Endothelial cell of umbilical vein (primary cell): Measurements from ENCODE around the gene SENP5. TPM values are rescaled to one million over a fixed set of nuclear protein-coding genes. Genes with fewer than 3 reads are reported as not detected.

Source experiments
- BruUV-seq: library from RNA; stranded (reverse); fragments of 400-500 nt; replicated peaks from 2 replicates; lab custom pipeline; 2021; lab: Mats Ljungman, UMichigan
- CTCF ChIA-PET: fragments of 300-600, 350-600 bp; sonication (Branson Sonifier 250); formaldehyde crosslinking; loops from one replicate; lab custom pipeline; 2021; ENCODE audit warnings: antibody characterized with exemption, inconsistent platforms; lab: Charles Lee
- POLR2A ChIA-PET: fragments of 300-600, 350-600 bp; sonication (Branson Sonifier 250); formaldehyde crosslinking; loops from one replicate; lab custom pipeline; 2021; ENCODE audit warnings: antibody characterized with exemption, inconsistent platforms; lab: Charles Lee
- DNase-seq: peaks from one replicate; pipeline ENCODE4 v3.0.0-alpha.2; 2011; ENCODE audit warnings: low read depth, low spot score
- FAIRE-seq: peaks from 2 replicates; lab custom pipeline; 2011; peaks lifted over from hg19 to GRCh38; lab: Jason Lieb, UNC
- H2AFZ ChIP-seq: 2 replicates; pipeline ENCODE4 v1.6.0; 2012; ENCODE audit warnings: low read depth, low read length, control low read depth, inconsistent platforms
- H3K27ac ChIP-seq: 2 replicates; pipeline ENCODE4 v1.5.1; 2011; ENCODE audit warnings: low read depth, mild to moderate bottlenecking, control low read depth, low read length, moderate library complexity; ENCODE audit not compliant: insufficient read depth
- H3K27me3 ChIP-seq, 2 experiments: 2 replicates each; pipeline versions ENCODE4 v1.6.0 to v1.6.1; 2011; ENCODE audit warnings: low read length in 2 of 2, mixed read lengths in 1 of 2; ENCODE audit not compliant: control insufficient read depth in 2 of 2, insufficient read depth in 2 of 2
- H3K36me3 ChIP-seq, 2 experiments: 2 replicates in 1 of 2; 3 replicates in 1 of 2; pipeline ENCODE4 v1.5.1; 2011; ENCODE audit warnings: low read length in 2 of 2, mild to moderate bottlenecking in 1 of 2, moderate library complexity in 1 of 2; ENCODE audit not compliant: control insufficient read depth in 2 of 2, insufficient read depth in 2 of 2; ENCODE audit errors: extremely low read depth in 1 of 2
- H3K4me1 ChIP-seq: 3 replicates; pipeline ENCODE4 v1.5.1; 2011; ENCODE audit warnings: mild to moderate bottlenecking, low read length; ENCODE audit not compliant: control insufficient read depth, insufficient read depth; ENCODE audit errors: extremely low read depth
- H3K4me2 ChIP-seq: 2 replicates; pipeline ENCODE4 v1.6.1; 2011; ENCODE audit warnings: low read length, control low read depth, mixed read lengths; ENCODE audit not compliant: insufficient read depth
- H3K4me3 ChIP-seq, 3 experiments: fragments of 200-600 bp in 1 of 3; sonication (generic), shearing (Covaris generic) in 1 of 3; replicated peaks in 1 of 3; 2 replicates each; pipeline ENCODE4 v1.5.1; 2011 to 2016; ENCODE audit warnings: control low read depth in 3 of 3, low read length in 3 of 3, mild to moderate bottlenecking in 2 of 3, inconsistent platforms in 1 of 3, low read depth in 1 of 3, moderate library complexity in 1 of 3; ENCODE audit not compliant: insufficient read depth in 1 of 3
- H3K79me2 ChIP-seq: 2 replicates; pipeline ENCODE4 v1.6.0; 2012; ENCODE audit warnings: low read length, inconsistent platforms; ENCODE audit not compliant: control insufficient read depth, insufficient read depth
- H3K9ac ChIP-seq: replicated peaks from 2 replicates; pipeline ENCODE3; 2011; ENCODE audit warnings: low read length, control low read depth; ENCODE audit not compliant: insufficient read depth; ENCODE audit errors: extremely low read depth
- H3K9me1 ChIP-seq: replicated peaks from 3 replicates; pipeline ENCODE4 v1.6.0; 2011; ENCODE audit warnings: mild to moderate bottlenecking, low read length; ENCODE audit not compliant: control insufficient read depth, insufficient read depth; ENCODE audit errors: extremely low read depth
- H3K9me3 ChIP-seq: replicated peaks from 2 replicates; pipeline ENCODE4 v1.5.1; 2012; ENCODE audit warnings: low read length, inconsistent platforms; ENCODE audit not compliant: control insufficient read depth, insufficient read depth
- H4K20me1 ChIP-seq: replicated peaks from 2 replicates; pipeline ENCODE3; 2011; ENCODE audit warnings: mild to moderate bottlenecking, low read length; ENCODE audit not compliant: control insufficient read depth, insufficient read depth; ENCODE audit errors: extremely low read depth
- EZH2 ChIP-seq: IDR thresholded peaks from 2 replicates; pipeline ENCODE4 v1.6.1; 2012; ENCODE audit warnings: borderline replicate concordance, low read depth, mild to moderate bottlenecking, moderate library complexity, low read length, inconsistent platforms; ENCODE audit not compliant: severe bottlenecking
- FOS ChIP-seq: IDR thresholded peaks from 2 replicates; pipeline ENCODE4 v1.6.1; 2011; ENCODE audit warnings: mild to moderate bottlenecking, low read length, moderate library complexity, borderline replicate concordance; ENCODE audit not compliant: insufficient read depth
- GATA2 ChIP-seq: IDR thresholded peaks from 2 replicates; pipeline ENCODE4 v1.7.0; 2011; ENCODE audit warnings: low read depth, mild to moderate bottlenecking, moderate library complexity, mixed read lengths, low read length; ENCODE audit not compliant: insufficient read length, insufficient read depth
- JUN ChIP-seq: IDR thresholded peaks from 2 replicates; pipeline ENCODE4 v1.6.1; 2011; ENCODE audit warnings: borderline replicate concordance, low read depth; ENCODE audit not compliant: insufficient read length, insufficient read depth
- MYC ChIP-seq: IDR thresholded peaks from one replicate; pipeline ENCODE4 v1.6.1; 2011; ENCODE audit warnings: mild to moderate bottlenecking, low read depth, low read length
- POLR2A ChIP-seq: IDR thresholded peaks from 2 replicates; pipeline ENCODE4 v1.6.1; 2012; ENCODE audit warnings: low read depth, mild to moderate bottlenecking, control low read depth, low read length
- POLR2AphosphoS5 ChIP-seq: IDR thresholded peaks from 2 replicates; pipeline ENCODE4 v1.6.1; 2012; ENCODE audit warnings: low read depth, mild to moderate bottlenecking, control low read depth, low read length, moderate library complexity; ENCODE audit not compliant: insufficient read depth
- dilution Hi-C: fragments of 300-500 bp; cut with MboI; formaldehyde crosslinking; loops from one replicate; pipeline ENCODE4 v1.15.0; 2019; ENCODE audit warnings: low sequenced_read_pairs; ENCODE audit not compliant: extremely low pct_ligation_motif_present
- intact Hi-C: fragments of 100-400 bp; cut with micrococcal nuclease; formaldehyde crosslinking; loops from one replicate; pipeline ENCODE4 v1.10.0; 2022
- polyA plus RNA-seq, 4 experiments: library from polyadenylated mRNA; depleted of rRNA in 3 of 4; stranded (reverse) in 3 of 4; unstranded in 1 of 4; fragments of >200 nt; gene quantifications; 2 replicates each; pipeline versions ENCODE4 v1.2.1 to v1.2.3, GENCODE V29; 2011 to 2012; ENCODE audit warnings: missing spikeins in 1 of 4
- total RNA-seq: library from RNA; stranded (reverse); gene quantifications from 2 replicates; pipeline ENCODE4 v1.2.3, GENCODE V29; 2021
- TF ChIP-seq, protein P1 (sequence below): IDR thresholded peaks from 2 replicates; pipeline ENCODE4 v1.6.1; 2011; ENCODE audit not compliant: insufficient read depth, insufficient read length
- TF ChIP-seq, protein P2 (sequence below), 2 donors: IDR thresholded peaks; 1 replicate in 1 of 2; 2 replicates in 1 of 2; pipeline ENCODE4 v1.5.1; 2011; ENCODE audit warnings: low read length in 2 of 2, mild to moderate bottlenecking in 2 of 2, moderate library complexity in 2 of 2, control low read depth in 1 of 2, inconsistent platforms in 1 of 2, low read depth in 1 of 2; ENCODE audit not compliant: insufficient read depth in 1 of 2; ENCODE audit errors: extremely low read depth in 1 of 2

SENP5 gene
- total and polyA plus RNA-seq, 2 donors (not counting 3 experiments of a cell fraction or from before 2014, with no cell fraction given) = 7.9 to 33.5 TPM

DNA sequence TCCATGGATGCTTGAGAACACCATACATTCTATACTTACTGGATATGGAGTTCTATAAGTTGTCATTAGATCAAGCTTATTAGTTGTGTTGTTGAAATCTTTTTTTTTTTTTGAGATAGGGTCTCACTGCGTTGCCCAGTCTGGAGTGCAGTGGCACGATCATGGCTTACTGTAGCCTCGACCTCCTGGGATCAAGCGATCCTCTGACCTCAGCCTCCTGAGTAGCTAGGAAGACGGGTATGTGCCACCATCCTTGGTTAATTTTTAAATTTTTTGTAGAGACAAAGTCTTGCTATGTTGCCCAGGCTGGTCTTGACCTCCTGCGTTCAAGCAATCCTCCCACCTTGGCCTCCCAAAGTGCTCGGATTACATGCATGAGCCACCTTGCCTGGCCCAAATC is 87.1 kb downstream of the SENP5 start:
- BruUV-seq = no TSS peak

More for the DNA sequence above, 87.1 kb downstream of the SENP5 start:
- Histone ChIP-seq H3K27me3 (no peaks in the 10 kb centered on the region), H3K4me1 (no peaks in the 10 kb centered on the region), H3K79me2 (no peaks in the 10 kb centered on the region), H3K9me3 (no peaks in the 10 kb centered on the region), H3K9me1 (no peaks in the 10 kb centered on the region), H3K4me3 (no peak overlapping the region), H3K36me3 (no peaks in the 10 kb centered on the region), H3K9ac (no peak overlapping the region), H4K20me1 (no peaks in the 10 kb centered on the region), H3K27ac (no peak overlapping the region), H2AFZ (no peak overlapping the region), H3K4me2 (no peak overlapping the region)
- dilution Hi-C loops (no loop called here), intact Hi-C loops (no loop called here)
- ChIA-PET POLR2A (no interaction called here), CTCF (no interaction called here)
- no peak for FAIRE-seq
- no peak for DNase-seq
- TF ChIP-seq EZH2 = no peak
- TF ChIP-seq MYC = no peak
- TF ChIP-seq GATA2 = no peak
- TF ChIP-seq, protein P1, sequence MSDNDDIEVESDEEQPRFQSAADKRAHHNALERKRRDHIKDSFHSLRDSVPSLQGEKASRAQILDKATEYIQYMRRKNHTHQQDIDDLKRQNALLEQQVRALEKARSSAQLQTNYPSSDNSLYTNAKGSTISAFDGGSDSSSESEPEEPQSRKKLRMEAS = no peak
- no peak for TF ChIP-seq JUN
- TF ChIP-seq, protein P2, sequence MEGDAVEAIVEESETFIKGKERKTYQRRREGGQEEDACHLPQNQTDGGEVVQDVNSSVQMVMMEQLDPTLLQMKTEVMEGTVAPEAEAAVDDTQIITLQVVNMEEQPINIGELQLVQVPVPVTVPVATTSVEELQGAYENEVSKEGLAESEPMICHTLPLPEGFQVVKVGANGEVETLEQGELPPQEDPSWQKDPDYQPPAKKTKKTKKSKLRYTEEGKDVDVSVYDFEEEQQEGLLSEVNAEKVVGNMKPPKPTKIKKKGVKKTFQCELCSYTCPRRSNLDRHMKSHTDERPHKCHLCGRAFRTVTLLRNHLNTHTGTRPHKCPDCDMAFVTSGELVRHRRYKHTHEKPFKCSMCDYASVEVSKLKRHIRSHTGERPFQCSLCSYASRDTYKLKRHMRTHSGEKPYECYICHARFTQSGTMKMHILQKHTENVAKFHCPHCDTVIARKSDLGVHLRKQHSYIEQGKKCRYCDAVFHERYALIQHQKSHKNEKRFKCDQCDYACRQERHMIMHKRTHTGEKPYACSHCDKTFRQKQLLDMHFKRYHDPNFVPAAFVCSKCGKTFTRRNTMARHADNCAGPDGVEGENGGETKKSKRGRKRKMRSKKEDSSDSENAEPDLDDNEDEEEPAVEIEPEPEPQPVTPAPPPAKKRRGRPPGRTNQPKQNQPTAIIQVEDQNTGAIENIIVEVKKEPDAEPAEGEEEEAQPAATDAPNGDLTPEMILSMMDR (IDR thresholded peaks at IDR 0.05; ENCODE audit: extremely low read depth in 1 of 2, insufficient read depth in 1 of 2, low read depth in 1 of 2, low read length in 2 of 2) = no peak
- no peak for TF ChIP-seq POLR2A
- no peak for TF ChIP-seq POLR2AphosphoS5
- TF ChIP-seq FOS = no peak
